ENCODE data around the gene EML5.

The EML5 gene

DNA sequence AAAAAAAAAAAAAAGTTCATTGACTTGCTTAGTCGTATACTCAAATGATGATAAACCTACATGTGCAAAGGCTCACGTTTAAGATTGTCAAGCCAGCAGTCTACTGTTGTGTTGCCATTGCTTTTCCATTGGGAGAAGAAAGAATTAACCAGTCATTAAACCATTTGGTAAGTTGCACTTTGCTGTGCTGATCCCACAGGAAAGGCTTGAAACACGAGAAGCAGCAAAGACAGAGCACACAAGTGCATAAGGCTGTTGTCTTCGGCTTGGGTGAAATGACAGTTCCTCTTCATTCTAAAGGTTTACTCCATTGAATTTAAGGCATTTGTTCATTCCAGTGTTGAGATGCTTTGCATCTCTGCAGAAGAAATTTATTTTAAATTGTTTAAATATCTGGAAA is 179.8 kb downstream of the EML5 start:
- DNase-seq (ENCODE audit: low spot score): no peak
- no peak for TF ChIP-seq CTCF (IDR thresholded peaks at IDR 0.05; ENCODE audit: extremely low read depth, insufficient read depth, missing control alignments)
- in situ Hi-C loops (cut with MboI; ENCODE audit: low pct_unique_long_range_greater_than_20kb, low sequenced_read_pairs, unreplicated experiment): no loop called here

- no peak for DNase-seq (ENCODE audit: low spot score)
- in situ Hi-C loops (cut with MboI; ENCODE audit: low pct_unique_long_range_greater_than_20kb, low sequenced_read_pairs, unreplicated experiment): no loop called here
- no peak for TF ChIP-seq CTCF (IDR thresholded peaks at IDR 0.05; ENCODE audit: extremely low read depth, insufficient read depth, missing control alignments)
These were observed 180.9 kb downstream of the EML5 start for GRCh38 chr14:88611878-88612277.

DNA sequence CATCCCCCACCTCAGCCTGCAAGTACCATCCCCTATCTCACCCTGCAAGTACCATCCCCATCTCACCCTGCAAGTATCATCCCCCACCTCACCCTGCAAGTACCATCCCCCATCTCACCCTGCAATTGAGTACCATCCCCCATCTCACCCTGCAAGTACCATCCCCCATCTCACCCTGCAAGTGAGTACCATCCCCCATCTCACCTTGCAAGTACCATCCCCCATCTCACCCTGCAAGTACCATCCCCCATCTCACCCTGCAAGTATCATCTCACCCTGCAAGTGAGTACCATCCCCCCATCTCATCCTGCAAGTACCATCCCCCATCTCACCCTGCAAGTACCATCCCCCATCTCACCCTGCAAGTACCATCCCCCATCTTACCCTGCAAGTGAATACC is 184.9 kb downstream of the EML5 start:
- TF ChIP-seq CTCF (IDR thresholded peaks at IDR 0.05; ENCODE audit: extremely low read depth, insufficient read depth, missing control alignments): no peak
- DNase-seq (ENCODE audit: low spot score): no peak
- in situ Hi-C loops (cut with MboI; ENCODE audit: low pct_unique_long_range_greater_than_20kb, low sequenced_read_pairs, unreplicated experiment): no loop called here

GRCh38 chr14:88605594-88605993 is 187.2 kb downstream of the EML5 start:
- no peak for TF ChIP-seq CTCF (IDR thresholded peaks at IDR 0.05; ENCODE audit: extremely low read depth, insufficient read depth, missing control alignments)
- DNase-seq (ENCODE audit: low spot score): no peak
- in situ Hi-C loops (cut with MboI; ENCODE audit: low pct_unique_long_range_greater_than_20kb, low sequenced_read_pairs, unreplicated experiment): no loop called here

- in situ Hi-C loops (cut with MboI; ENCODE audit: low pct_unique_long_range_greater_than_20kb, low sequenced_read_pairs, unreplicated experiment): no loop called here
- TF ChIP-seq CTCF (IDR thresholded peaks at IDR 0.05; ENCODE audit: extremely low read depth, insufficient read depth, missing control alignments): no peak
- DNase-seq (ENCODE audit: low spot score): no peak
These were observed 188.5 kb downstream of the EML5 start for GRCh38 chr14:88604212-88604611.

DNA sequence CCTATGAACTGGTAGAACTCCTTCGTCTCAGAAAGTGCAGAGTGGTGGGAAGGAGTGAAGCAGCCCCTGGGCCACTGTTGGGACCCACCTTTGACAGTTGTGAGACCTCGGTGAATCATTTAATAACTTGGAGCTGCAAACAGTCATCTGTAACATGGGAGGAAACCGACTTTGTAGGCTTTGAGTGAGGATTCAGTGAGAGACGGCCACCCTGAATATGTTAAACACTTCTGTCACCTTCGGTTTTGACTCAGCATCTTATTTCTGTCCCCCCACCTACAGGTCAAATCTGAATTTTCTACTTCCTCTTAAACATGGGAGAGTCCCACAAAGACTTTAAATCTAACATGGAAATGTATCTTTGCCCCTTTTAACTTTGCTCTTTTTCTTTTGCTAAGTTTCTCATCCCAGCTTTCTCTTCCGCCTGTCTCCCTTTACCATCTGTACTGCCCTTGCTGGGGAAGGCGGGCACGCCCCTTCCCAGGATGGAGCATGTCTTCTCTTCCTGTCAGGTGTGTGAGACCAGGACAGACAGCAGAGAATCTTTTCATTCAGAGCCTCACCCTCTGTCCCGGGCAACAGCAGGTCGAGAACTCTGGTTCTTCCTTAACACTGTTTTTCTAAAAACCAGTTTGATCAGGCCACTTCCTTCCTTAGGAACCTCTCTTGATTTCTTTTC is 192.9 kb downstream of the EML5 start:
- peak; percentile 64 for DNase-seq (ENCODE audit: low spot score)
- in situ Hi-C loops (cut with MboI; ENCODE audit: low pct_unique_long_range_greater_than_20kb, low sequenced_read_pairs, unreplicated experiment): no loop called here
- TF ChIP-seq CTCF (IDR thresholded peaks at IDR 0.05; ENCODE audit: extremely low read depth, insufficient read depth, missing control alignments): no peak

Data from GM13977 (cell line).